Measurements from ENCODE around the gene TEX29.

The TEX29 gene

GRCh38 chr13:111336666-111337065 is 16.2 kb downstream of the TEX29 start:
- Mint-ChIP-seq H3K4me3 (no peak overlapping the region), H3K4me1 (no peaks in the 10 kb centered on the region)

GRCh38 chr13:111337206-111337605 is 16.8 kb downstream of the TEX29 start:
- Mint-ChIP-seq H3K4me3 (no peak overlapping the region), H3K27me3 (ENCODE audit: low read depth) (no peaks in the 10 kb centered on the region), H3K36me3 (ENCODE audit: low read depth) (peaks cover 9% of the 10 kb centered on the region), H3K27ac (no peak overlapping the region), H3K9me3 (peaks cover 6% of the 10 kb centered on the region), H3K4me1 (no peaks in the 10 kb centered on the region)
- TF ChIP-seq CTCF (IDR thresholded peaks at IDR 0.05; ENCODE audit: unreplicated experiment in 3 of 3), result no peak

More at GRCh38 chr13:111336666-111337065, 16.2 kb downstream of the TEX29 start:
- H3K27ac Mint-ChIP-seq, result no peak overlapping the region
- no peak for TF ChIP-seq CTCF (IDR thresholded peaks at IDR 0.05; ENCODE audit: unreplicated experiment in 3 of 3)
- H3K27me3 Mint-ChIP-seq (ENCODE audit: low read depth), result no peaks in the 10 kb centered on the region
- peaks cover 6% of the 10 kb centered on the region for H3K9me3 Mint-ChIP-seq
- peaks cover 9% of the 10 kb centered on the region for H3K36me3 Mint-ChIP-seq (ENCODE audit: low read depth)

GRCh38 chr13:111337741-111338140 is 17.3 kb downstream of the TEX29 start:
- H3K4me1 Mint-ChIP-seq, result no peaks in the 10 kb centered on the region
- no peaks in the 10 kb centered on the region for H3K27me3 Mint-ChIP-seq (ENCODE audit: low read depth)
- H3K27ac Mint-ChIP-seq, result no peak overlapping the region
- H3K36me3 Mint-ChIP-seq (ENCODE audit: low read depth), result peaks cover 9% of the 10 kb centered on the region
- no peak for TF ChIP-seq CTCF (IDR thresholded peaks at IDR 0.05; ENCODE audit: unreplicated experiment in 3 of 3)
- H3K9me3 Mint-ChIP-seq, result peaks cover 6% of the 10 kb centered on the region
- no peak overlapping the region for H3K4me3 Mint-ChIP-seq

- H3K27me3 Mint-ChIP-seq (ENCODE audit: low read depth), result no peaks in the 10 kb centered on the region
- H3K4me1 Mint-ChIP-seq, result peaks cover 3% of the 10 kb centered on the region
- no peak overlapping the region for H3K27ac Mint-ChIP-seq
- peaks cover 9% of the 10 kb centered on the region for H3K36me3 Mint-ChIP-seq (ENCODE audit: low read depth)
- H3K4me3 Mint-ChIP-seq, result no peak overlapping the region
- peaks cover 6% of the 10 kb centered on the region for H3K9me3 Mint-ChIP-seq
- TF ChIP-seq CTCF (IDR thresholded peaks at IDR 0.05; ENCODE audit: unreplicated experiment in 3 of 3), result no peak
Measured at GRCh38 chr13:111338841-111339240, 18.4 kb downstream of the TEX29 start.

- H3K27me3 Mint-ChIP-seq (ENCODE audit: low read depth), result no peaks in the 10 kb centered on the region
- no peak for TF ChIP-seq CTCF (IDR thresholded peaks at IDR 0.05; ENCODE audit: unreplicated experiment in 3 of 3)
- H3K36me3 Mint-ChIP-seq (ENCODE audit: low read depth), result peaks cover 4% of the 10 kb centered on the region
- peaks cover 10% of the 10 kb centered on the region for H3K4me1 Mint-ChIP-seq
- no peak overlapping the region for H3K4me3 Mint-ChIP-seq
- no peak overlapping the region for H3K27ac Mint-ChIP-seq
- H3K9me3 Mint-ChIP-seq, result peaks cover 2% of the 10 kb centered on the region
Measured at GRCh38 chr13:111339366-111340143, 19.1 kb downstream of the TEX29 start.

GRCh38 chr13:111341886-111342285 is 21.4 kb downstream of the TEX29 start:
- Mint-ChIP-seq H3K4me1 (peaks cover 13% of the 10 kb centered on the region), H3K36me3 (ENCODE audit: low read depth) (peaks cover 4% of the 10 kb centered on the region), H3K4me3 (no peak overlapping the region), H3K27me3 (ENCODE audit: low read depth) (no peaks in the 10 kb centered on the region), H3K27ac (no peak overlapping the region), H3K9me3 (no peaks in the 10 kb centered on the region)
- TF ChIP-seq CTCF (IDR thresholded peaks at IDR 0.05; ENCODE audit: unreplicated experiment in 3 of 3), result no peak

Measured in nephron (organoid).